22Rv1 (cell line): ENCODE data around the gene LAPTM5.

Experiments used
- CTCF ChIP-seq: fragments of 450-650 bp; IDR thresholded peaks from 2 replicates; pipeline ENCODE4 v1.5.1; 2017; ENCODE audit warnings: mild to moderate bottlenecking
- ZFX ChIP-seq: fragments of 450-650 bp; IDR thresholded peaks from 2 replicates; pipeline ENCODE4 v1.6.1; 2017; ENCODE audit warnings: antibody characterized with exemption, borderline replicate concordance

- TF ChIP-seq CTCF (no peak), ZFX (no peak)
Observed at GRCh38 chr1:30777904-30778153, 20.3 kb upstream of the LAPTM5 start.
